GM12878 (cell line): ENCODE data around the gene PUM2. TPM values are rescaled to one million over a fixed set of nuclear protein-coding genes. Genes with fewer than 3 reads are reported as not detected.
"Not testable (repeated sequence)": the region's sequence is repeated elsewhere in the genome, so short reads cannot be mapped to it uniquely, and the experiment has no call there.

Experiments
- ATAC-seq: fragments of 200-7000 bp; cut with Tn5 transposase; 3 replicates; pipeline ENCODE4 v1.9.1; 2020; ENCODE audit warnings: mild to moderate bottlenecking, moderate library complexity
- BruUV-seq: library from RNA; stranded (reverse); fragments of 400-500 nt; replicated peaks from 2 replicates; lab custom pipeline; 2021; lab: Mats Ljungman, UMichigan
- CTCF ChIA-PET: fragments of 300-600 bp; sonication (Branson Sonifier 250); formaldehyde crosslinking; extraction: SDS; loops from one replicate; lab custom pipeline; 2021; ENCODE audit warnings: inconsistent platforms; lab: Yijun Ruan, JAX
- POLR2A ChIA-PET: fragments of 350-600 bp; formaldehyde crosslinking; extraction: SDS; loops from one replicate; lab custom pipeline; 2021; ENCODE audit warnings: inconsistent platforms; lab: Charles Lee
- RAD21 ChIA-PET: fragments of 300-600 bp; sonication (Branson Sonifier 250); formaldehyde crosslinking; loops from one replicate; lab custom pipeline; 2023; ENCODE audit warnings: antibody characterized with exemption; ENCODE audit not compliant: unreplicated experiment; lab: Charles Lee
- SMC1A ChIA-PET: fragments of 300-600 bp; sonication (Branson Sonifier 250); formaldehyde crosslinking; loops from one replicate; lab custom pipeline; 2023; ENCODE audit not compliant: unreplicated experiment, uncharacterized antibody; lab: Charles Lee
- DNase-seq: peaks from one replicate; pipeline ENCODE4 v3.0.0-alpha.2; 2011; ENCODE audit warnings: low read depth, low spot score
- FAIRE-seq: peaks from 3 replicates; lab custom pipeline; 2011; peaks lifted over from hg19 to GRCh38; lab: Jason Lieb, UNC
- H2AFZ ChIP-seq: 2 replicates; pipeline ENCODE4 v1.6.0; 2011; ENCODE audit warnings: low read depth, low read length, control low read depth; ENCODE audit not compliant: control insufficient read depth
- H3K27ac ChIP-seq: 2 replicates; pipeline ENCODE4 v1.5.1; 2011; ENCODE audit warnings: control low read depth; ENCODE audit not compliant: control insufficient read depth, insufficient read depth
- H3K27me3 ChIP-seq, 2 experiments: replicated peaks in 1 of 2; 2 replicates each; pipeline versions ENCODE4 v1.6.0 to v1.6.1; 2011; ENCODE audit warnings: low read length in 1 of 2; ENCODE audit not compliant: control insufficient read depth in 2 of 2, insufficient read depth in 2 of 2
- H3K36me3 ChIP-seq, 2 experiments: 2 replicates each; pipeline ENCODE4 v1.5.1; 2011; ENCODE audit warnings: low read length in 1 of 2; ENCODE audit not compliant: control insufficient read depth in 2 of 2, insufficient read depth in 2 of 2
- H3K4me1 ChIP-seq: 2 replicates; pipeline ENCODE4 v1.6.1; 2011; ENCODE audit warnings: mild to moderate bottlenecking, low read length, moderate library complexity, mixed read lengths; ENCODE audit not compliant: control insufficient read depth, insufficient read depth
- H3K4me2 ChIP-seq: 2 replicates; pipeline ENCODE4 v1.6.0; 2011; ENCODE audit warnings: control low read depth; ENCODE audit not compliant: control insufficient read depth, insufficient read depth
- H3K4me3 ChIP-seq: fragments of 200-600 bp; sonication (generic); 2 replicates; pipeline ENCODE4 v1.5.1; 2016
- H3K79me2 ChIP-seq: 2 replicates; pipeline ENCODE4 v1.6.0; 2011; ENCODE audit warnings: low read length; ENCODE audit not compliant: control insufficient read depth, insufficient read depth
- H3K9ac ChIP-seq: 2 replicates; pipeline ENCODE4 v1.8.0; 2011; ENCODE audit warnings: low read length, control low read depth, mixed read lengths; ENCODE audit not compliant: control insufficient read depth, insufficient read depth
- H3K9me3 ChIP-seq: replicated peaks from 3 replicates; pipeline ENCODE4 v1.5.1; 2011; ENCODE audit warnings: mild to moderate bottlenecking, low read length; ENCODE audit not compliant: control insufficient read depth, insufficient read depth
- H4K20me1 ChIP-seq: 2 replicates; pipeline ENCODE4 v1.6.0; 2011; ENCODE audit not compliant: control insufficient read depth, insufficient read depth
- BHLHE40 ChIP-seq, 2 experiments: fragments of 450-650 bp in 1 of 2; IDR thresholded peaks; 2 replicates each; pipeline ENCODE4 v1.6.1; 2011 to 2017; ENCODE audit warnings: low read depth in 2 of 2, borderline replicate concordance in 1 of 2, improper control_type of control experiment in 1 of 2, low read length in 1 of 2, mild to moderate bottlenecking in 1 of 2
- BRCA1 ChIP-seq: IDR thresholded peaks from 2 replicates; pipeline ENCODE4 v1.6.1; 2011; ENCODE audit warnings: low read depth, low read length, improper control_type of control experiment
- CHD4 ChIP-seq: fragments of 200-600 bp; sonication (generic); IDR thresholded peaks from 2 replicates; pipeline ENCODE4 v1.6.1; 2016; ENCODE audit warnings: mild to moderate bottlenecking
- WGBS: methylation state at CpG from one replicate; pipeline ENCODE4 v1.1.6; 2016; ENCODE audit warnings: low lambda C conversion rate; ENCODE audit not compliant: insufficient replicate concordance, insufficient coverage; ENCODE audit errors: missing lambda C conversion rate; 5-methylcytosine and 5-hydroxymethylcytosine counted together
- in situ Hi-C: fragments of 300-500 bp; cut with MboI; formaldehyde crosslinking; loops from 9 replicates; pipeline ENCODE4 v1.14.3; 2018; ENCODE audit warnings: mixed read lengths
- intact Hi-C: fragments of 100-400 bp; cut with micrococcal nuclease; formaldehyde crosslinking; loops from one replicate; pipeline ENCODE4 v1.14.2; 2022; ENCODE audit not compliant: unreplicated experiment
- polyA plus RNA-seq, 11 experiments: library from polyadenylated mRNA; depleted of rRNA in 4 of 11; unstranded in 6 of 11; stranded (reverse) in 5 of 11; fragments of >200 nt; fragmentation: Nextera tagmentation in 4 of 11; fragmentation: Illumina TruSeq in 1 of 11; extraction: Ambion mirVana in 4 of 11; extraction: Trizol in 1 of 11; gene quantifications; 1 replicate in 1 of 11; 2 replicates in 10 of 11; pipeline versions ENCODE4 v1.2.1 to v1.2.3, GENCODE V29; 2011 to 2016; ENCODE audit warnings: inconsistent platforms in 2 of 11, missing spikeins in 2 of 11, low read depth in 1 of 11
- total RNA-seq, 4 experiments: library from RNA; depleted of rRNA in 3 of 4; stranded (reverse); fragments of >200 nt in 3 of 4; fragmentation: Illumina TruSeq in 1 of 4; extraction: Trizol in 1 of 4; gene quantifications; 2 replicates each; pipeline versions ENCODE4 v1.2.1 to v1.2.3, GENCODE V29; 2013 to 2021
- TF ChIP-seq, protein P1 (sequence below): fragments of 150-350 bp; IDR thresholded peaks from 2 replicates; pipeline ENCODE4 v1.6.1; 2016; ENCODE audit warnings: low read depth, low read length
- TF ChIP-seq, protein P2 (sequence below), 3 experiments: IDR thresholded peaks in 2 of 3; conservative IDR thresholded peaks in 1 of 3; 2 replicates each; pipeline ENCODE4 v1.5.1; 2011; ENCODE audit warnings: low read depth in 3 of 3, low read length in 3 of 3, mild to moderate bottlenecking in 3 of 3, control low read depth in 2 of 3, moderate library complexity in 2 of 3, inconsistent platforms in 1 of 3, mixed read lengths in 1 of 3; ENCODE audit not compliant: control insufficient read depth in 2 of 3, insufficient read depth in 1 of 3; ENCODE audit errors: extremely low read depth in 1 of 3

Gene PUM2
- total and polyA plus RNA-seq, 10 of the 15 experiments (the other 5 are each of a cell fraction or from before 2014, with no cell fraction given): 14.5 to 87.6 (median 29.4) TPM

- intact Hi-C loops: no loop called here
- FAIRE-seq: no peak
- H3K4me1 ChIP-seq: no peaks in the 10 kb centered on the region
- RAD21 ChIA-PET: no interaction called here
- no peak overlapping the region for H3K27ac ChIP-seq
- H3K9me3 ChIP-seq: no peaks in the 10 kb centered on the region
- POLR2A ChIA-PET: no interaction called here
- peaks cover 0 to 28% of the 10 kb centered on the region in 2 experiments; a peak in 3 of 4 replicates for H3K36me3 ChIP-seq
- TF ChIP-seq, protein P1, sequence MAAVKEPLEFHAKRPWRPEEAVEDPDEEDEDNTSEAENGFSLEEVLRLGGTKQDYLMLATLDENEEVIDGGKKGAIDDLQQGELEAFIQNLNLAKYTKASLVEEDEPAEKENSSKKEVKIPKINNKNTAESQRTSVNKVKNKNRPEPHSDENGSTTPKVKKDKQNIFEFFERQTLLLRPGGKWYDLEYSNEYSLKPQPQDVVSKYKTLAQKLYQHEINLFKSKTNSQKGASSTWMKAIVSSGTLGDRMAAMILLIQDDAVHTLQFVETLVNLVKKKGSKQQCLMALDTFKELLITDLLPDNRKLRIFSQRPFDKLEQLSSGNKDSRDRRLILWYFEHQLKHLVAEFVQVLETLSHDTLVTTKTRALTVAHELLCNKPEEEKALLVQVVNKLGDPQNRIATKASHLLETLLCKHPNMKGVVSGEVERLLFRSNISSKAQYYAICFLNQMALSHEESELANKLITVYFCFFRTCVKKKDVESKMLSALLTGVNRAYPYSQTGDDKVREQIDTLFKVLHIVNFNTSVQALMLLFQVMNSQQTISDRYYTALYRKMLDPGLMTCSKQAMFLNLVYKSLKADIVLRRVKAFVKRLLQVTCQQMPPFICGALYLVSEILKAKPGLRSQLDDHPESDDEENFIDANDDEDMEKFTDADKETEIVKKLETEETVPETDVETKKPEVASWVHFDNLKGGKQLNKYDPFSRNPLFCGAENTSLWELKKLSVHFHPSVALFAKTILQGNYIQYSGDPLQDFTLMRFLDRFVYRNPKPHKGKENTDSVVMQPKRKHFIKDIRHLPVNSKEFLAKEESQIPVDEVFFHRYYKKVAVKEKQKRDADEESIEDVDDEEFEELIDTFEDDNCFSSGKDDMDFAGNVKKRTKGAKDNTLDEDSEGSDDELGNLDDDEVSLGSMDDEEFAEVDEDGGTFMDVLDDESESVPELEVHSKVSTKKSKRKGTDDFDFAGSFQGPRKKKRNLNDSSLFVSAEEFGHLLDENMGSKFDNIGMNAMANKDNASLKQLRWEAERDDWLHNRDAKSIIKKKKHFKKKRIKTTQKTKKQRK: no peak
- TF ChIP-seq, protein P2, sequence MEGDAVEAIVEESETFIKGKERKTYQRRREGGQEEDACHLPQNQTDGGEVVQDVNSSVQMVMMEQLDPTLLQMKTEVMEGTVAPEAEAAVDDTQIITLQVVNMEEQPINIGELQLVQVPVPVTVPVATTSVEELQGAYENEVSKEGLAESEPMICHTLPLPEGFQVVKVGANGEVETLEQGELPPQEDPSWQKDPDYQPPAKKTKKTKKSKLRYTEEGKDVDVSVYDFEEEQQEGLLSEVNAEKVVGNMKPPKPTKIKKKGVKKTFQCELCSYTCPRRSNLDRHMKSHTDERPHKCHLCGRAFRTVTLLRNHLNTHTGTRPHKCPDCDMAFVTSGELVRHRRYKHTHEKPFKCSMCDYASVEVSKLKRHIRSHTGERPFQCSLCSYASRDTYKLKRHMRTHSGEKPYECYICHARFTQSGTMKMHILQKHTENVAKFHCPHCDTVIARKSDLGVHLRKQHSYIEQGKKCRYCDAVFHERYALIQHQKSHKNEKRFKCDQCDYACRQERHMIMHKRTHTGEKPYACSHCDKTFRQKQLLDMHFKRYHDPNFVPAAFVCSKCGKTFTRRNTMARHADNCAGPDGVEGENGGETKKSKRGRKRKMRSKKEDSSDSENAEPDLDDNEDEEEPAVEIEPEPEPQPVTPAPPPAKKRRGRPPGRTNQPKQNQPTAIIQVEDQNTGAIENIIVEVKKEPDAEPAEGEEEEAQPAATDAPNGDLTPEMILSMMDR (IDR thresholded peaks at IDR 0.05 in 2 of 3, conservative IDR thresholded peaks at IDR 0.05 in 1 of 3; ENCODE audit: control insufficient read depth in 2 of 3, extremely low read depth in 1 of 3, insufficient read depth in 1 of 3, low read depth in 3 of 3, low read length in 3 of 3): no peak
- TF ChIP-seq BRCA1: no peak
- no peak for TF ChIP-seq BHLHE40 (IDR thresholded peaks at IDR 0.05; ENCODE audit: borderline replicate concordance in 1 of 2, low read depth in 2 of 2, low read length in 1 of 2)
- TF ChIP-seq CHD4: no peak
- H3K4me2 ChIP-seq: no peak overlapping the region
- in situ Hi-C loops: no loop called here
- 100% methylated on average over 4 of the region's 4 CpGs for whole genome bisulfite sequencing
- H3K9ac ChIP-seq: no peak overlapping the region
- DNase-seq: no peak
- H4K20me1 ChIP-seq: no peaks in the 10 kb centered on the region
- H3K27me3 ChIP-seq: no peaks in the 10 kb centered on the region
- H3K4me3 ChIP-seq: no peak overlapping the region
- H2AFZ ChIP-seq: no peak overlapping the region
- ATAC-seq: no peak
- SMC1A ChIA-PET: no interaction called here
- CTCF ChIA-PET: interaction anchor here (1.6 kb wide), 1 partner anchor 10 kb away, joined by 3 read pairs; no protein-coding TSS in a partner anchor
- BruUV-seq: no TSS peak
- no peaks in the 10 kb centered on the region for H3K79me2 ChIP-seq
These were observed 77.6 kb downstream of the PUM2 start for GRCh38 chr2:20273042-20273441.

- H3K9ac ChIP-seq, POLR2A ChIA-PET, H3K4me3 ChIP-seq, H3K27me3 ChIP-seq, DNase-seq, FAIRE-seq, H3K9me3 ChIP-seq, RAD21 ChIA-PET, H2AFZ ChIP-seq, H3K27ac ChIP-seq, H3K79me2 ChIP-seq, H3K4me2 ChIP-seq, H4K20me1 ChIP-seq, intact Hi-C loops, H3K4me1 ChIP-seq, in situ Hi-C loops, ATAC-seq, BruUV-seq: not testable (repeated sequence)
- ChIA-PET SMC1A (interaction anchor here (1.3 to 1.4 kb wide), 2 partner anchors 9 to 15 kb away, joined by 4 to 5 read pairs; no protein-coding TSS in a partner anchor), CTCF (interaction anchor here (1.1 to 1.4 kb wide), 4 partner anchors 9 to 58 kb away, joined by 3 to 6 read pairs (median 4); no protein-coding TSS in a partner anchor)
- WGBS: 98% methylated on average over 6 of the region's 6 CpGs
- peaks cover 1 to 17% of the 10 kb centered on the region in 2 experiments for H3K36me3 ChIP-seq
These were observed 82.3 kb downstream of the PUM2 start for GRCh38 chr2:20268317-20268716.
